Caco-2 (cell line): ENCODE measurements around the gene LIMCH1. TPM values are rescaled to one million over a fixed set of nuclear protein-coding genes. Genes with fewer than 3 reads are reported as not detected.

Experiments used
- BruUV-seq: library from RNA; stranded (reverse); fragments of 400-500 nt; replicated peaks from 2 replicates; lab custom pipeline; 2021; lab: Mats Ljungman, UMichigan
- CTCF ChIA-PET: fragments of 300-600 bp; sonication (Branson Sonifier 250); formaldehyde crosslinking; loops from one replicate; lab custom pipeline; 2022; ENCODE audit warnings: antibody characterized with exemption; lab: Charles Lee
- POLR2A ChIA-PET: fragments of 300-600 bp; sonication (Branson Sonifier 250); formaldehyde crosslinking; loops from one replicate; lab custom pipeline; 2022; ENCODE audit warnings: antibody characterized with exemption; lab: Charles Lee
- DNase-seq, 2 experiments: peaks; one replicate each; pipeline versions ENCODE4 v3.0.0 to v3.0.0-alpha.2; 2020 to 2022
- H3K27me3 ChIP-seq: replicated peaks from 2 replicates; pipeline ENCODE4 v1.6.0; 2011; ENCODE audit warnings: low read length; ENCODE audit not compliant: control insufficient read depth, insufficient read depth
- H3K36me3 ChIP-seq: 2 replicates; pipeline ENCODE4 v1.5.1; 2011; ENCODE audit warnings: low read length; ENCODE audit not compliant: control insufficient read depth, insufficient read depth
- H3K4me1 ChIP-seq: fragments of 250-450 bp; sonication (Bioruptor Pico); 2 replicates; pipeline ENCODE4 v1.5.1; 2020; ENCODE audit warnings: mild to moderate bottlenecking
- H3K4me3 ChIP-seq: 2 replicates; pipeline ENCODE4 v1.5.1; 2011; ENCODE audit warnings: low read depth, mild to moderate bottlenecking, control low read depth, low read length
- H3K9me3 ChIP-seq: fragments of 250-450 bp; sonication (Bioruptor Pico); 2 replicates; pipeline ENCODE4 v1.5.1; 2020; ENCODE audit warnings: mild to moderate bottlenecking, moderate library complexity
- H3K27ac Mint-ChIP-seq: one replicate; pipeline ENCODE4 v1.8.0; 2022; ENCODE audit warnings: mixed read lengths; ENCODE audit not compliant: unreplicated experiment
- H3K27me3 Mint-ChIP-seq: one replicate; pipeline ENCODE4 v1.8.0; 2022; ENCODE audit warnings: mixed read lengths; ENCODE audit not compliant: insufficient read depth, unreplicated experiment
- H3K36me3 Mint-ChIP-seq: one replicate; pipeline ENCODE4 v1.8.0; 2022; ENCODE audit warnings: mild to moderate bottlenecking, mixed read lengths; ENCODE audit not compliant: insufficient read depth, unreplicated experiment
- H3K4me1 Mint-ChIP-seq: one replicate; pipeline ENCODE4 v1.8.0; 2022; ENCODE audit warnings: low read depth, mixed read lengths; ENCODE audit not compliant: unreplicated experiment
- H3K4me3 Mint-ChIP-seq: one replicate; pipeline ENCODE4 v1.8.0; 2022; ENCODE audit warnings: mild to moderate bottlenecking, moderate library complexity, mixed read lengths; ENCODE audit not compliant: unreplicated experiment
- H3K9me3 Mint-ChIP-seq: one replicate; pipeline ENCODE4 v1.8.0; 2022; ENCODE audit warnings: mixed read lengths; ENCODE audit not compliant: unreplicated experiment
- CTCF ChIP-seq, 2 experiments: fragments of 200-600 bp in 1 of 2; IDR thresholded peaks; 1 replicate in 1 of 2; 2 replicates in 1 of 2; pipeline versions ENCODE4 v1.5.1 to v1.8.0; 2011 to 2022; ENCODE audit warnings: antibody characterized with exemption in 1 of 2, control low read depth in 1 of 2, inconsistent platforms in 1 of 2, low read depth in 1 of 2, low read length in 1 of 2, mild to moderate bottlenecking in 1 of 2, moderate library complexity in 1 of 2; ENCODE audit not compliant: insufficient read depth in 1 of 2, severe bottlenecking in 1 of 2, unreplicated experiment in 1 of 2
- intact Hi-C: fragments of 100-400 bp; cut with micrococcal nuclease; formaldehyde crosslinking; loops from one replicate; pipeline ENCODE4 v1.10.0; 2022; ENCODE audit not compliant: unreplicated experiment
- total RNA-seq: library from RNA; stranded (reverse); gene quantifications from 2 replicates; pipeline ENCODE4 v1.2.3, GENCODE V29; 2022

The LIMCH1 gene
- total RNA-seq, 1 experiment from 2014 or later, result 8.4 TPM

GRCh38 chr4:41712425-41712824 lies 174.5 kb downstream of the LIMCH1 start:
- no peak overlapping the region for H3K4me3 Mint-ChIP-seq
- H3K27me3 ChIP-seq, result no peaks in the 10 kb centered on the region
- no peak for DNase-seq
- H3K36me3 ChIP-seq, result no peaks in the 10 kb centered on the region
- no peaks in the 10 kb centered on the region for H3K9me3 ChIP-seq
- no peak overlapping the region for H3K4me3 ChIP-seq
- H3K4me1 ChIP-seq, result 0 out of 2 replicates have a peak, but pooled peaks cover 4% of the 10 kb centered on the region
- TF ChIP-seq CTCF (IDR thresholded peaks at IDR 0.05; ENCODE audit: insufficient read depth in 1 of 2, low read depth in 1 of 2, low read length in 1 of 2, severe bottlenecking in 1 of 2, unreplicated experiment in 1 of 2), result no peak
- CTCF ChIA-PET, result no interaction called here
- H3K27me3 Mint-ChIP-seq, result peaks cover 3% of the 10 kb centered on the region
- H3K4me1 Mint-ChIP-seq, result no peaks in the 10 kb centered on the region
- POLR2A ChIA-PET, result no interaction called here
- no peaks in the 10 kb centered on the region for H3K9me3 Mint-ChIP-seq
- intact Hi-C loops, result no loop called here
- BruUV-seq, result no TSS peak
- no peak overlapping the region for H3K27ac Mint-ChIP-seq
- no peaks in the 10 kb centered on the region for H3K36me3 Mint-ChIP-seq

GRCh38 chr4:41713768-41714167 lies 175.8 kb downstream of the LIMCH1 start:
- no peaks in the 10 kb centered on the region for H3K36me3 ChIP-seq
- H3K36me3 Mint-ChIP-seq, result no peaks in the 10 kb centered on the region
- no peak overlapping the region for H3K27ac Mint-ChIP-seq
- no peaks in the 10 kb centered on the region for H3K9me3 ChIP-seq
- H3K4me3 Mint-ChIP-seq, result no peak overlapping the region
- no TSS peak for BruUV-seq
- no peaks in the 10 kb centered on the region for H3K9me3 Mint-ChIP-seq
- H3K4me1 Mint-ChIP-seq, result no peaks in the 10 kb centered on the region
- ChIA-PET CTCF (no interaction called here), POLR2A (no interaction called here)
- H3K4me3 ChIP-seq, result no peak overlapping the region
- TF ChIP-seq CTCF (IDR thresholded peaks at IDR 0.05; ENCODE audit: insufficient read depth in 1 of 2, low read depth in 1 of 2, low read length in 1 of 2, severe bottlenecking in 1 of 2, unreplicated experiment in 1 of 2), result no peak
- DNase-seq, result no peak
- H3K4me1 ChIP-seq, result 0 out of 2 replicates have a peak, but pooled peaks cover 4% of the 10 kb centered on the region
- no peaks in the 10 kb centered on the region for H3K27me3 ChIP-seq
- intact Hi-C loops, result no loop called here
- H3K27me3 Mint-ChIP-seq, result peaks cover 5% of the 10 kb centered on the region

- H3K9me3 ChIP-seq, result no peaks in the 10 kb centered on the region
- H3K36me3 Mint-ChIP-seq, result no peaks in the 10 kb centered on the region
- BruUV-seq, result no TSS peak
- H3K27me3 ChIP-seq, result no peaks in the 10 kb centered on the region
- H3K27me3 Mint-ChIP-seq, result peaks cover 10% of the 10 kb centered on the region
- 0 out of 2 replicates have a peak, but pooled peaks cover 4% of the 10 kb centered on the region for H3K4me1 ChIP-seq
- no peak for DNase-seq
- ChIA-PET POLR2A (no interaction called here), CTCF (no interaction called here)
- H3K4me3 Mint-ChIP-seq, result no peak overlapping the region
- no peaks in the 10 kb centered on the region for H3K9me3 Mint-ChIP-seq
- no peaks in the 10 kb centered on the region for H3K4me1 Mint-ChIP-seq
- intact Hi-C loops, result no loop called here
- TF ChIP-seq CTCF (IDR thresholded peaks at IDR 0.05; ENCODE audit: insufficient read depth in 1 of 2, low read depth in 1 of 2, low read length in 1 of 2, severe bottlenecking in 1 of 2, unreplicated experiment in 1 of 2), result no peak
- H3K36me3 ChIP-seq, result no peaks in the 10 kb centered on the region
- no peak overlapping the region for H3K4me3 ChIP-seq
- H3K27ac Mint-ChIP-seq, result no peak overlapping the region
These were observed 176.5 kb downstream of the LIMCH1 start for GRCh38 chr4:41714364-41715000.
